Measurements from ENCODE around the gene LOXHD1.

LOXHD1 gene

GRCh38 chr18:46556590-46557206 is 100.3 kb downstream of the LOXHD1 start:
- Histone ChIP-seq H3K4me3 (no peak overlapping the region), H4K20me1 (no peaks in the 10 kb centered on the region), H3K27me3 (no peaks in the 10 kb centered on the region), H3K4me2 (no peak overlapping the region), H3K27ac (no peak overlapping the region), H3K4me1 (no peaks in the 10 kb centered on the region), H3K9ac (no peak overlapping the region), H3K9me3 (replicated peaks in 1 of 11) (no peaks in the 10 kb centered on the region), H3K36me3 (no peaks in the 10 kb centered on the region)
- no peak for TF ChIP-seq Cebpa-rat (IDR thresholded peaks at IDR 0.05)

- no peaks in the 10 kb centered on the region for H3K27me3 ChIP-seq
- H3K4me2 ChIP-seq: no peak overlapping the region
- no peak overlapping the region for H3K4me3 ChIP-seq
- no peak overlapping the region for H3K9ac ChIP-seq
- H4K20me1 ChIP-seq: no peaks in the 10 kb centered on the region
- no peak overlapping the region for H3K27ac ChIP-seq
- peaks cover 0 to 6% (median under 1%) of the 10 kb centered on the region in 11 experiments; a peak in 4 of 22 replicates for H3K9me3 ChIP-seq (replicated peaks in 1 of 11)
- TF ChIP-seq Cebpa-rat (IDR thresholded peaks at IDR 0.05): no peak
- H3K4me1 ChIP-seq: no peaks in the 10 kb centered on the region
- no peaks in the 10 kb centered on the region for H3K36me3 ChIP-seq
Measured at GRCh38 chr18:46555724-46556123, 101.3 kb downstream of the LOXHD1 start.

- Histone ChIP-seq H3K4me2 (no peak overlapping the region), H3K9ac (no peak overlapping the region), H3K27me3 (no peaks in the 10 kb centered on the region), H3K27ac (no peak overlapping the region), H3K9me3 (replicated peaks in 1 of 11) (peaks cover 0 to 10% (median 3%) of the 10 kb centered on the region in 11 experiments; a peak in 4 of 22 replicates), H3K4me3 (no peak overlapping the region), H3K36me3 (no peaks in the 10 kb centered on the region), H3K4me1 (no peaks in the 10 kb centered on the region), H4K20me1 (no peaks in the 10 kb centered on the region)
- TF ChIP-seq Cebpa-rat (IDR thresholded peaks at IDR 0.05): no peak
Measured at GRCh38 chr18:46555213-46555612, 101.8 kb downstream of the LOXHD1 start.

- Histone ChIP-seq H3K4me1 (no peaks in the 10 kb centered on the region), H3K27ac (no peak overlapping the region), H3K4me2 (no peak overlapping the region), H4K20me1 (no peaks in the 10 kb centered on the region), H3K27me3 (no peaks in the 10 kb centered on the region), H3K9ac (no peak overlapping the region), H3K4me3 (no peak overlapping the region), H3K9me3 (replicated peaks in 1 of 11) (peaks cover 0 to 10% (median 3%) of the 10 kb centered on the region in 11 experiments; a peak in 4 of 22 replicates), H3K36me3 (no peaks in the 10 kb centered on the region)
- no peak for TF ChIP-seq Cebpa-rat (IDR thresholded peaks at IDR 0.05)
Measured at GRCh38 chr18:46554406-46555080, 102.5 kb downstream of the LOXHD1 start.

GRCh38 chr18:46550609-46551008 is 106.4 kb downstream of the LOXHD1 start:
- peaks cover 0 to 16% (median 3%) of the 10 kb centered on the region in 11 experiments; a peak in 4 of 22 replicates for H3K9me3 ChIP-seq (replicated peaks in 1 of 11)
- H3K36me3 ChIP-seq: no peaks in the 10 kb centered on the region
- no peak overlapping the region for H3K4me3 ChIP-seq
- H3K4me2 ChIP-seq: no peak overlapping the region
- H4K20me1 ChIP-seq: no peaks in the 10 kb centered on the region
- H3K27ac ChIP-seq: no peak overlapping the region
- H3K4me1 ChIP-seq: no peaks in the 10 kb centered on the region
- no peaks in the 10 kb centered on the region for H3K27me3 ChIP-seq
- no peak for TF ChIP-seq Cebpa-rat (IDR thresholded peaks at IDR 0.05)
- no peak overlapping the region for H3K9ac ChIP-seq

- TF ChIP-seq Cebpa-rat (IDR thresholded peaks at IDR 0.05): no peak
- H3K4me2 ChIP-seq: no peak overlapping the region
Measured at GRCh38 chr18:46547520-46547919, 109.5 kb downstream of the LOXHD1 start.

GRCh38 chr18:46546111-46546640 is 110.8 kb downstream of the LOXHD1 start:
- no peaks in the 10 kb centered on the region for H4K20me1 ChIP-seq
- H3K9ac ChIP-seq: no peak overlapping the region
- no peak overlapping the region for H3K4me2 ChIP-seq
- H3K4me3 ChIP-seq: no peak overlapping the region
- peaks cover 0 to 6% (median 0%) of the 10 kb centered on the region in 10 experiments; a peak in 1 of 20 replicates for H3K4me1 ChIP-seq
- no peak for TF ChIP-seq Cebpa-rat (IDR thresholded peaks at IDR 0.05)
- peaks cover 0 to 4% (median 0%) of the 10 kb centered on the region in 11 experiments; a peak in 1 of 22 replicates for H3K36me3 ChIP-seq
- H3K27ac ChIP-seq: no peak overlapping the region
- H3K27me3 ChIP-seq: no peaks in the 10 kb centered on the region
- H3K9me3 ChIP-seq (replicated peaks in 1 of 11): peaks cover 0 to 15% (median 0%) of the 10 kb centered on the region in 11 experiments; a peak in 4 of 22 replicates

More at GRCh38 chr18:46547520-46547919, 109.5 kb downstream of the LOXHD1 start:
- no peaks in the 10 kb centered on the region for H3K4me1 ChIP-seq
- H3K4me3 ChIP-seq: no peak overlapping the region
- no peaks in the 10 kb centered on the region for H4K20me1 ChIP-seq
- no peak overlapping the region for H3K9ac ChIP-seq
- no peak overlapping the region for H3K27ac ChIP-seq
- peaks cover 0 to 4% (median 0%) of the 10 kb centered on the region in 11 experiments; a peak in 1 of 22 replicates for H3K36me3 ChIP-seq
- H3K27me3 ChIP-seq: no peaks in the 10 kb centered on the region
- peaks cover 0 to 16% (median 3%) of the 10 kb centered on the region in 11 experiments; a peak in 4 of 22 replicates for H3K9me3 ChIP-seq (replicated peaks in 1 of 11)

GRCh38 chr18:46542545-46542944 is 114.5 kb downstream of the LOXHD1 start:
- H3K36me3 ChIP-seq: peaks cover 0 to 4% (median 0%) of the 10 kb centered on the region in 11 experiments; a peak in 1 of 22 replicates
- no peaks in the 10 kb centered on the region for H4K20me1 ChIP-seq
- TF ChIP-seq Cebpa-rat (IDR thresholded peaks at IDR 0.05): no peak
- no peak overlapping the region for H3K9ac ChIP-seq
- no peak overlapping the region for H3K4me3 ChIP-seq
- H3K27me3 ChIP-seq: no peaks in the 10 kb centered on the region
- peaks cover 0 to 6% (median 0%) of the 10 kb centered on the region in 10 experiments; a peak in 1 of 20 replicates for H3K4me1 ChIP-seq
- H3K9me3 ChIP-seq (replicated peaks in 1 of 11): peaks cover 0 to 6% (median 0%) of the 10 kb centered on the region in 11 experiments; a peak in 1 of 22 replicates
- H3K27ac ChIP-seq: no peak overlapping the region
- H3K4me2 ChIP-seq: no peak overlapping the region

GRCh38 chr18:46541626-46542189 is 115.3 kb downstream of the LOXHD1 start:
- peaks cover 0 to 6% (median 0%) of the 10 kb centered on the region in 10 experiments; a peak in 1 of 20 replicates for H3K4me1 ChIP-seq
- H4K20me1 ChIP-seq: no peaks in the 10 kb centered on the region
- no peak overlapping the region for H3K27ac ChIP-seq
- no peak overlapping the region for H3K4me2 ChIP-seq
- no peak overlapping the region for H3K9ac ChIP-seq
- no peak overlapping the region for H3K4me3 ChIP-seq
- peaks cover 0 to 2% (median 0%) of the 10 kb centered on the region in 11 experiments; a peak in 1 of 22 replicates for H3K9me3 ChIP-seq (replicated peaks in 1 of 11)
- no peak for TF ChIP-seq Cebpa-rat (IDR thresholded peaks at IDR 0.05)
- H3K36me3 ChIP-seq: peaks cover 0 to 4% (median 0%) of the 10 kb centered on the region in 11 experiments; a peak in 1 of 22 replicates
- H3K27me3 ChIP-seq: no peaks in the 10 kb centered on the region

All from BLaER1 treated with 17β-estradiol and CSF1 and Interleukin-3, amounts not matched to agents 10 nM and 100 nM (cell line).